Measurements from ENCODE around the gene FBP2.

Gene FBP2

GRCh38 chr9:94593459-94594345 lies at the start of gene FBP2:
Gene FBP2, minus strand, starts transcription at chr9:94593824. Its CDS starts 98 bp downstream, at chr9:94593726.
- DNase-seq: no peak

GRCh38 chr9:94643176-94643575 lies 49.6 kb upstream of the FBP2 start:
- no peak for DNase-seq

GRCh38 chr9:94642501-94642900 lies 48.9 kb upstream of the FBP2 start:
- DNase-seq: no peak

GRCh38 chr9:94639999-94640376 lies 46.4 kb upstream of the FBP2 start:
- DNase-seq: no peak

- DNase-seq: peak; percentile 37
These were observed 45.7 kb upstream of the FBP2 start, which contains the start of gene FBP1 for GRCh38 chr9:94639061-94639998. Gene FBP1, minus strand, starts transcription at chr9:94639518. Its CDS starts 208 bp downstream, at chr9:94639310.

- no peak for DNase-seq
These were observed 44.9 kb upstream of the FBP2 start for GRCh38 chr9:94638335-94639060.

GRCh38 chr9:94632737-94633136 lies 39.1 kb upstream of the FBP2 start:
- no peak for DNase-seq

- no peak for DNase-seq
These were observed 38.0 kb upstream of the FBP2 start for GRCh38 chr9:94631599-94631998.

- no peak for DNase-seq
These were observed 37.2 kb upstream of the FBP2 start for GRCh38 chr9:94630833-94631232.

- DNase-seq: no peak
These were observed 36.7 kb upstream of the FBP2 start for GRCh38 chr9:94630281-94630680.

- DNase-seq: no peak
These were observed 33.7 kb upstream of the FBP2 start for GRCh38 chr9:94627287-94627686.

- no peak for DNase-seq
These were observed 32.2 kb upstream of the FBP2 start for GRCh38 chr9:94625835-94626234.

GRCh38 chr9:94624629-94625028 lies 31.0 kb upstream of the FBP2 start:
- DNase-seq: no peak

GRCh38 chr9:94623253-94623652 lies 29.6 kb upstream of the FBP2 start:
- peak; percentile 25 for DNase-seq

- DNase-seq: no peak
These were observed 28.6 kb upstream of the FBP2 start for GRCh38 chr9:94622087-94622800.

- no peak for DNase-seq
These were observed 25.4 kb upstream of the FBP2 start for GRCh38 chr9:94619026-94619425.

GRCh38 chr9:94613003-94613402 lies 19.4 kb upstream of the FBP2 start:
- DNase-seq: no peak

- DNase-seq: no peak
These were observed 18.4 kb upstream of the FBP2 start for GRCh38 chr9:94612071-94612470.

GRCh38 chr9:94611638-94612068 lies 18.0 kb upstream of the FBP2 start:
- DNase-seq: peak; percentile 38

- no peak for DNase-seq
These were observed 16.6 kb upstream of the FBP2 start for GRCh38 chr9:94610181-94610606.

GRCh38 chr9:94607423-94607691 lies 13.7 kb upstream of the FBP2 start:
- DNase-seq: no peak

- DNase-seq: no peak
These were observed 13.2 kb upstream of the FBP2 start for GRCh38 chr9:94606646-94607422.
